ENCODE measurements around the gene CACNB1.

The CACNB1 gene

DNA sequence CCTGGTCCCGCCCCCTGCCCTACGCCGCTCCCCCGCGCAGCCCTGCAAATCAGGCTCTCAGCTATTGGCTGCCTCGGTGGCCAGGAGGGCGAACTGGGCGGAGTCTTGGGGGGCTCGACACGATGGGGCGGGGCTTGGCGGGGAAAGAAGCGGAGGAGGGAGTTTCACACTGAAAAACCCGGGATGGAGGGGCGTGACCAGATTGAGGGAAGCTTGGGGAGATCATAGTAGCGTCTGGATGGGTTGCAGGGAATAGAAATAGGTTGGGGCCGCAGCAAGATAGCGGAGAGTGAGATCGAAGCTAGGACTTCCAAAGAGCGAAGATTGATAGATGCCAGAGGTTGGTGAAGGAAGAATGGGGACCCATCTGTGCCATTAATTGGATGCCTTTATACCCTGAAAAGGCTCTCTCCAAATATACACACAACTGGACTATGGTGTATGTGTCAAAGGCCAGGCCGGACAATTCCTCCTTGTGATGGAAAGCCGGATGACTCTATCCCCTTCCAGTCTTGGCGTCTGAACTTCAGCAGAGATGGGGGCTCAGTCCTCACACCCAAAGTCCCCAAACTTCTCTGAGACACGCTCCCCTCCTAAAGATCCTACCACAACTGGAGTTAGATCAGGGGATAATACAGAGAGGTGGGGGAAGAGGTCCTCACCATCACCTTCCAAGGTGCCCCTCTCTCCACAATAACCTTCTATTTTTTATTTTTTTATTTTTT is 28.7 kb upstream of the CACNB1 start:
- DNase-seq (ENCODE audit: low read depth in 2 of 3, low spot score in 2 of 3): peak in 1 of 3 experiments; percentile 31

DNA sequence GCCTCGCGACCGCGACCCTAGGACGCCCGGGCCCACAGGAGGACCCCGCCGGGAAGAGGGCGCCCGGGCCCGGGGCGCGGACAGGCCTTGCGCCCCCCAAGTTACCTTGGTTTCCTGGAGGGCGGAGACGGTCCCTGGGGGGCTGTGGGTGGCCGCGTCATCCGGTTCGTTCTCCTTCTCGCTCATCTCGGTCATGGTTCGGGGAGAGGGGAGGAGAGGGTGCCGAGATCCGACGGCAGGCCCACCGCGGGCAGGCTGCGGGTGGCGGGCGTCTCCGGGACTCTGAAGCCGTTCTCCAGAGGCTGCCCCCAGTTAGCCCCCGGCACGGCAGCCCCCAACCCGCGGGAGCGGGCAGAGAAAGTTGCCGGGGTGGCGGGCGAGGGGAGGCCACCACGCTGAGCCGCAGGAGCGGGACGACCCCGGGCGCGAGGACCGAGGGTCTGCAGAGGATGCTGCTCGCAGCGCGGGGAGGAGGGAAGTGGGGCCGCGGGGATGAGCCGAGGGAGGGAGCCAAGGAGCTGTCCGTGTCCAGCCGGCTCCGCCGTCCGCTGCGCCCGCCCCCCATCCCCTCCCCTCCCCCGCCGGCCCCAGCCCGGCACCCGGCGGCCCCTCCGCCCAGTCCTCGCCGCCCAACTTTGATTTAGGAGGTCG is 28.0 kb upstream of the CACNB1 start, which contains the start of gene STAC2:
Gene STAC2, minus strand, starts transcription at position 638 of the 651 bp plus-strand sequence. Its CDS starts 443 bp downstream, at position 195.
- DNase-seq (ENCODE audit: low read depth in 2 of 3, low spot score in 2 of 3): no peak

DNA sequence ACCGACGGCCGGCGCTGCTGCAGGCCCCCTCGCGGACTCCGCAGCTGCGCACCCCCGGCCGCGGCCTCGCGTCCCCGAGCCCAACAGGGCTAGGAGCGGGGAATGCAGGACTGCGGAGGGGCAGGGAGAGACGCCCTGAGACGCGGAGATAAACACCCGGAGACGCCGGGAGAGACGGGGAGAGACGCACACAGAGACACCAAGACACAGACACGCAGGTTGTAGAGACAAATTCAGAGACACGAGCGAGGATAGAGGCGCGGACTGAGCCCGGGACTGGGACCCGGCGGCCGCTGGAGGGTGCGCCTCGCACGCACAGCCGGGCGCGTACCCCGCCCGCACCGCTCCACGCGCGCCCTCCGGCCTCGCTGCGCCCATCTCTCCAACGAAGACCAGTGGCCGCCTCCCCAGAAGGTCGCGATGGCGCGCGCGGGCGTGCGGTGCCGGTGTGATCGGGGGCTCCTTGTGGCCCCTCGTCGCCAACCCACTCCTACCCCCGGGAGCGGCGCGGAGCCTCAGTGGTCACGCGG is 27.4 kb upstream of the CACNB1 start:
- no peak for DNase-seq (ENCODE audit: low read depth in 2 of 3, low spot score in 2 of 3)

DNA sequence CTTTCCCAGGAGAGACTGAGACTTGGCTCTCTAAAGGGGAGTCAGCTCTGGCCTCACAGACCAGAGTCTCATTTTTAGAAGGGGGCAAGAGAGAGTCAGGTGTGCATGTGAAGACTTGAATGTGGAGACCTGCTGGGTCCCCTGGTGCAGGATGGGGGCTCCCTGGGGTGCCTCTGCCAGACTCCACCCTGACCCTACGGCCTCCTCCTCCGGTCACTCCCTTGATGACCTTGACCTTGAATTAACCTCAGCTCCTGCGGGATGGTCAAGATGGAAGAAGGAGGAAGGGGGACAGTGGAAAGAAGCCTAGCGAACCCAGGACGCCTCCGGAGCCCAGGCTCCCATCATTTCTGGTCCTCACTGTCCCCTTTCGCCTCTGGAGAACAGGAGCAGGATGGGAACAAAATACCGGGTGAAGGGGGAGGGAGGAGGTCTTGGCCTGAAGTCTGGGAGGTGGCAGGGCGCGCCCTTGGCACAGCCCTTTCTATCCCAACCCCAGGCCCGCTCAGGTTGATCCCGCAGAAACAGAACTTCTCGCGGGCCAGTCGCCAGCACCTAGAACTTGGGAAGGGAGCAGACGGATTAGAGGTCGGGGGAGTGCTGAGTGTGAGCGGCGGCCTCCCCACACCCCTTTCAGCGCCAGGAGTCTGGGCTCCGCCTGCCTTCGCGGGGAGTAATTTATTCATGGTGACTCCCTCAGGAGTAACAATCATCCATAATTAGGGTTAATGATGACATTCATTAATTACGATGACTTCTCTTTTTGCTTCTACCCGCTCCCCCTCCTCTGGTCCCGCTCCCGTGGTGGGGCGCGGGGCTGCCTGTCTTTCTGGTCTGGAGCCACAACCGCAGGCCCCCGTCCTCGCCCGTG is 26.7 kb upstream of the CACNB1 start:
- no peak for DNase-seq (ENCODE audit: low read depth in 2 of 3, low spot score in 2 of 3)

DNA sequence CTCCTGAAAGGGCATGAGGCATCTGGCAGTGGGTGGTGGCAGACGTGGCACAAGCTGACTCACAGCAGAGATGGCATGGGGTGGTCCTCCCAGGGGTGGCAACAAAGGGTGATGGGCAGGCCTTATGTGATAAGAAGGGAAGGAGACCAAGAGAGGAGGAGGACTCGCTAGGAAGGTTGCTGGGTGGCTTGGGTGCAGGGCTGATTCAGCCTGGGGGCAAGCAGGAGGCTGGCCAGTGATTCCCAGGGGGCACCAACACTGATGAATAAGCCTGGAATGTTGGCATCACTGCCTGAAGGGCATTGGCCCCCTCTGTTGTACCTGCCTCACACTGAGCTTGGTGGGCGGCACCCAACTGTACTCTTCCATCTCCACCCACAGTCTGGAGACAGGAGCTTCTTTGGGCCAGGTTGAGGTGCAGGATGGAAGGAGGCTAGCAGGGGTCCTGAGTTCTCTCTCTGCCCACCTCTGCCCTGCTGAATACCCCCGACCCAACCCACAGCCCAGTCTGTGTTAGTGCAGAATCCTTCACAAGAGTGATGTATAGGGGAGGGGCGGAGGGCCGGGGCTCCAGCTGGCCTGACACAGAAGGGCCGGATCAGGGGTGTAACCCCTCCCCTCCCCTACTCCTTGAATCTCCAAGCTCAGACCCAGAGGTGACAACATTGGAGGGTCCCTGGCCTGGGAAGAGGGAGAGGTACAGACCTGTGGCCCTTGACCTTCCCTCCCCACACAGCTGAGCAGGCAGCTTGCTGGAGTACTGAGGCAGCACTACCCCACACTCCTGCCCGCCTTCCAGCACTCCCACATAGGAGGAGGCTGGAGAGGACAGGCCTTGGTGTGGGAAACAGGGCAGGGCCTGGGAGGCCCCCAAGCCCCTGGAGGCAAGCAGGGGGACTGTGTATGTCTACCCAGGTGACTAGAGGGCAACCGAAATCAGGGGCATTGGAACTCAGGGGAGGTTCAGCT is 25.7 kb upstream of the CACNB1 start:
- no peak for DNase-seq (ENCODE audit: low read depth in 2 of 3, low spot score in 2 of 3)

DNA sequence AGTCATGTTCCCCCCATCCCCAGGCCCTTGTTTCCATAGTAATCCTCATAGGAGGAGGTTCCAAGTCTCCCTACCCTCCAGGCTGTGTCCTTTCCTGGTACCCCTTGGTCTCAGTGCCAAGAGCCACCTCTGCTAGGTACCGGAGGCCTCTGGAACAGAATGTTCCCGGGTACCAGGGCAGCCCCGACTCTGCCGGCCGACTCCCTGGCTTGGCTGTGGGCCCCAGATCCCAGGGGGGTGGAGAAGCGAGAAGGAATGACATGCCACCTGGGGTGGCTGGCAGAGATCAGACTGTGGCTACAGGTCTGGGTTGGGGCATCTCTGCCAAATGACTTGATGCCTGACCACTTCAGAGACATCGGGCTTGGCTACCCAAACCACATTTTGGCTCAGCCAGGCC is 24.7 kb upstream of the CACNB1 start:
- DNase-seq (ENCODE audit: low read depth in 2 of 3, low spot score in 2 of 3): no peak

DNA sequence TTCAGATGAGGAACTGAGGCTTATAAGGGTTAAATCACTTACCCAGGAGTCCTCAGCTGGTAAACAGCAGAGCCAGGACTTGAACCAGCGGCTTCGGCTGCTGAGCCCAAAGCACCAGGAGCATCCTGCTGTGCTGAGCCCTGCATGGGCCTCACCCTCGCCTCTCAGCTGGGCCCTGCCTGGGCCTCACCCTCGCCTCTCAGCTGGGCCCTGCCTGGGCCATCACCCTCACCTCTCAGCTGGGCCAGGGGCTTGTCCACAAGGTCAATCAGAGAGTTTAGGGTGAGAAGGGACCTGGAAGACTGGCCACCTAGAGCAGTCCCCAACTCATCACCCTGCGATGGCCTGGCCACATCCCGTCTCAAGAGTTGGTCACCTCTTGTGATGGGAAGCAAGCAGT is 24.1 kb upstream of the CACNB1 start:
- no peak for DNase-seq (ENCODE audit: low read depth in 2 of 3, low spot score in 2 of 3)

DNA sequence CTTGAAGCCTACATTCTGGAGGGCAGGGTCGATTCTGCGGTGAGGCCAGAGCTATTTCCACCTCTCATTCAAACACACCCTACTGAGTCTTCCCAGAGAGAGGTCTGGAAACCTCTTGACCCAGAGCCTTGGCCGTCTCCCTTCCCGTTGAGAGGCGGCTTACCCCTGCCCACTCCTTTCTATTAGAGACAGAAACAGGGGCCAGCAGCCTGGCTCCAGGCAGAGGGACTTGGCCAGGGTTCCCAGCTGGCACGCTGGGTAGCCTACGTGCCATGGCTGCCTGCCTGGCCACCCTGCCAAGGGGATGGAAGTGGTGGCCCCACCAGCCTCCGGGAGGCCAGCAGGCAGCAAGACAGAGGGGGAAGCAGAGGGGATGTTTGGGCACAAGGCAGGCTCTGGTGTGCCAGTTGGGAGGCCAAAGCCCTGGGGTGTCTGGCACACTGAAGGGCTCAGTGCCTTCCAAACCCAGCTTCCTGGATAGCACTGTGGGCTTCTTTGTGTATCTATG is 22.2 kb upstream of the CACNB1 start:
- DNase-seq (ENCODE audit: low read depth in 2 of 3, low spot score in 2 of 3): no peak

DNA sequence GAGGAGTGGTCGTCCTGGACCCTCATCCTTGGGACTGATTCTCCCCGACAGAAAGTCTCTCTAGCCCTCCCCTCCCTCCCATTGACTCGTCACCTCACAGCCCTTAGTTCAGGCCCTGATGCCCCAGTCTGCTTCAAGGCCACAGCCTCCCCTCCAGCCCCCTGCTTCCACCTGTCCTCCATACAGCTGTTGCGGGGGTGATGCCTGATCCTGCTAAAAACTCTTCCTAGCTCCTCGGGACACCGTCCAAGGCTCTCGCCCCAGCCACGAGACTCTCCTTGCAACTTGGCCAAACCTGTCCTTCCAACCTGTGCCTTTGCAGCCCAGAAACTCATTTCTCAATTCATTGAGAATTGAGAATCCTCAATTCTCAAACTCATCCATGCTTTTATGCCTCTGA is 21.4 kb upstream of the CACNB1 start:
- DNase-seq (ENCODE audit: low read depth in 2 of 3, low spot score in 2 of 3): no peak

DNA sequence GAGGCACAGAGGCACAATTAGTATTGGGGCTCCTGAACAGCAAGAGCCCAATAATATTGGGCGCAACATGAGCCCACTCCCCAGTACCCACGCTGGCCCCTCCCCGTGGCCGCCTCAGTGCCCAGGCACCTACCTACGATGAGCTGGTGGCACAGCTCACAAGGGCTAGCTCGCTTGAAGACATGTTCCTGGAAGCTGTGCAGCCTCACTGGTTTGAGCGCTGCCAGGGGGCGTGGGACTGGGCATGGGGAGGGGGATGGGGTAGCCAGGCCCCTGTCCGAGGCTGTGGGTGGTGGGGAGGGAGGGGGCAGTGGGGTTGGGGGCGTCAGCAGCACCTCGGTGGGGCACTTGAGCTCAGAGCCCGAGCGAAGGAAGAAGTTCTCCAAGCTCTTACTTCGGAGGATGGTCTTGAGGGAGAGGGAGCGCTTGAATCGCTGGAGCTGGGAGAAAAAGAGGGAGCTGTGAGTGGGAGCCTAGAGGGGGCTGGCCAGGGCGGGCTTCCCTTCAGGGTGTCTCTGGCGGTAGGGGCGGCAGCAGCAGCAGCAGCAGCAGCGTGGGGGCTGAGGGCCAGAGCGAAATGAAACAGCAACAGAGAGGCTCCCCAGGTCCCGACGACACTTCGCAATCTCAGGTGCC is 20.4 kb upstream of the CACNB1 start:
- no peak for DNase-seq (ENCODE audit: low read depth in 2 of 3, low spot score in 2 of 3)

DNA sequence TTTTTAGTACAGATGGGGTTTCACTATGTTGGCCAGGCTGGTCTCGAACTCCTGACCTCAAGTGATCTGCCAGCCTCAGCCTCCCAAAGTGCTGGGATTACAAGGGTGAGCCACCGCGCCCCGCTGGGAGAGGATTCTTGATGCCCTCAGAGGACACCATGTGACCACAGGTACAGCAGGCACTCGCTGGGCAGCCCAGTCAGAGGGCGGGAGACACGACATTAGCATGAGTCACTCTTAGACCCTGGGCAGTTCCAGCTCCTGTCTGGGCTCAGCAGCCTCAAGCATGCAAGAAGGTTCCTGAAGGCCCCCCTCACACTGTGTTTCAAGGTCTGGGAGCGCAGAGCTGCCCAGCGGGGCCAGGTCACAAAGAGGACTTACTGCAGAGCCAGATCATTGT is 16.4 kb upstream of the CACNB1 start:
- no peak for DNase-seq (ENCODE audit: low read depth in 2 of 3, low spot score in 2 of 3)

DNA sequence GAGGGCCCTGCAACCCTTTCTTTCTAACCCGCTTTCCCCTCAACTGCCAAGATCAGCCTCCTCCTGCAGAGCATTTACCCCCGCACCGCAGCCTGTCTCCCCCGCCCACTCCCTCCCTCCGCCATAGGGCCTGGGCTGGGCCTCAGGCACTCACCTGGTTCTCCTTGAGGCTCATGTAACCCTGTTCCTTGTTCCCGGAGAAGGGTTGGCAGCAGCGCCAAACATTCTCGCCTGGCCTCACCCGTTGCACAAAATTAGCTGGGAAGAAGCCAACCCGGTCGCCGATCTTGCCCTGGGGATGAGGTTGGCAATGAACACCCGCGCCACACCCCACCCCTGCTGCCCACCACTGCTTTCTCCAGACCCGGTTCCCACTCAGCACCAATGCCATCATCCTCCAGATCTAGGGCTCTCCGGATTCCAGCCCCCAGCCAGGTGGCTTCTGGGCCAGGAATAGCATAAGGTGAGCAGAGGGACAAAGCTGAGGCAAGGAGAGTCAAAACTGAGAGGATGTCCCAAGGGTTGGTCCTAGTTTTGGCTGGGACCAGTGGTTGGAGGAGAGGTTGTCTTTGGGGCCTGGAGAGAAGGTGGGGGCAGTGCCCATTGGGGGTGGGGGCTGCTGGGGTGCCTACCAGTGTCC is 15.5 kb upstream of the CACNB1 start:
- no peak for DNase-seq (ENCODE audit: low read depth in 2 of 3, low spot score in 2 of 3)

DNA sequence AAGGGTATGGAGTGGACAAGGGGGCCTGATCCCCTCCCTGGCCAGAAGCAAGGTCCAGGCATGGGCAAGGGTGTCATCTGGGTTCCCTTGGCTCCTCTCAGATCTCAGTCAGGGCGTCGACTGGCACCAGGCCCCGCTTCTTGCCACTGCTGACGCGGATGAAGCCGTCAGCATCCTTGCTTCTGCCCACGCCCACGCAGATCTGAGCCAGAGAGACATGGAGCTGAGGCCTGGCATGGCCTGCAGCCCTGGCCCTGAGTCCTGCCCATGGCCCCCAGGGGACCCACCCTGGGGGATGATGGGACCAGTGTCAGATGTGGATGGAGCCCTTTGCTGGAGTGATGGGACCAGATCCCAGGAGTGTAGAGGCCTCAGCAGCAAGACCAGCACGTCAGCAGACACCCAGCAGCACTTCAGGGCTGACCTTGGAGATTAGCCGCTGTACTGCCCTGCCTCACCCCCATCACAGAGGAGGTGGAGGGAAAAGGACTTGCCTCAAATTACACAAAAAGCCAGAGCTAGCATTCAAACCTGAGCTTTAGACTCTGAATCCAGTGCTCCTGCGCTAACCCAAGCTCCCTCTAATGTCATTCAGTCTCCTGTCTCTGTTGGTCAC is 14.8 kb upstream of the CACNB1 start:
- no peak for DNase-seq (ENCODE audit: low read depth in 2 of 3, low spot score in 2 of 3)

DNA sequence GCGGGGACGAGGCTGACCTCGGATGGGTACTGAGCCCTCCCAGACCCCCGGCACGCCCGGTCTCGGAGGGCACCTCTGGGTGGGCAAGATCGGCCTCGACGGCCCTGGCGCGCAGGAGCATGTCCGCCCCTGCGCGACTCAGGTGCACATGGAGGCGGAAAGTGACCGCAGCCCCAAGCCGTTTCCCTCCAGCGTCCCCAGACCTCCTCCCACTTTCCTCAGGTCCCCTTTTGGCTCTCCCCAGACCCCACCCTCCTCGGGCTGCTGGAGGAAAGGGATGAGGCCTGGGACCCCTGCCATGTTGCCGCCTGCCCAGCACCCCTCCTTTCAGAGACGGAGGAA is 12.6 kb upstream of the CACNB1 start:
- DNase-seq (ENCODE audit: low read depth in 2 of 3, low spot score in 2 of 3): no peak

DNA sequence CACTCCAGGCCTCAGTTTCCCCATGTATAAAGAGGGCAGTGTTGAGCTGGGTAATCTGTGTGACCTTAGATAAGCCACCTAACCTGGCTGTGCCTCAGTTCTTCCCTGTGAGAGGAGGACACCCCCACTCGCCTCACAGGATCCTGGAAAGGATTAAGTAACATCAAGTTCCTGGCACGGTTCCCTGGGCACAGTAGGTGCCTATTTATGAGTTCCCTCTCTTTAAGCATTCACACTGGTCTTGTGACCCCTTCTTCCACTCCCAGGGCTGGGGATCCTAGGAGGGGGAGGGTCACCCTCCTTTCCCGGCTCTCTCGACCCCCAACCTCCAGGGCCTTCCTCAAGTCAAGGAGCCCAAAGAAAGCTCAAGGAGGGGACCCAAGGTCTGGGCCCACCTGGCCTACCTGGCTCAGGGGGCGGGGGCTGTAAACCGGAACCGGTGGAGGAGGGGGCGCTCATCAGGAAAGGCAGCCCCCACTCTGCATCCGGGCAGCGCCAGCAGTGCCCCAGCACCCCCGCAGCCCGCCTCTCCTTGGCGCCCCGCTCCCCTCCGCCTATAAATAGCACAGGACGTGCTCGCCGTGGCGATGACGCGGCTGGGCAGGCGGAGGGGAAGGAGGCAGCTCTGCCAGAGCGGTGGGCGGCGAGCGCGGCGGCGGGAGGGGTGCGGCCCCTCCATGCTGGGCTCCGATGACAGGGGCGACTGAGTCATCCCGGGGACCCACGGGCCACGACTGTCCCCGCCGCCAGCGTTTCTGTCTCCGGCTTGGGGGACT is 12.0 kb upstream of the CACNB1 start:
- peak in 2 of 3 experiments; percentile 38 to 51 for DNase-seq (ENCODE audit: low read depth in 2 of 3, low spot score in 2 of 3)

DNA sequence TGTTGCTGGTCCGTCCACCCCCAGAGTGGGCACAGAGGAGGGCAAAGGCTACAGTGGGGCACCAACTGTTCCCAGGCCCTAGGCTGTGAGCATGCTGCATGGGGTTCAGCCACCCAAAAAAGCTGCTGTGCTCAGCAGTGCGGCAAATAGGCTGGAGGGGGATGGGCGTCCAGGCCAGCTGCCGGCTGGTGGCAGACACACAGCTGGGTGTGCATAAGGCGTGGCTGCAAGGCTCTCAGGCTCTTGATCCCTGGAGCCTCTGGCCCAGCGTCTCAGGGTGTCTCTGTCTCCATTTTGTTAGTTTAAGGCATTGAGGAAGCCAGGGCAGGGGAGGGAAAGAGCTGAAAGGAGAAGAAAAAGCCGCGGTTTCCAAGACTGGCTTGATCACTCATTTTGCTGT is 11.4 kb upstream of the CACNB1 start:
- DNase-seq (ENCODE audit: low read depth in 2 of 3, low spot score in 2 of 3): no peak

DNA sequence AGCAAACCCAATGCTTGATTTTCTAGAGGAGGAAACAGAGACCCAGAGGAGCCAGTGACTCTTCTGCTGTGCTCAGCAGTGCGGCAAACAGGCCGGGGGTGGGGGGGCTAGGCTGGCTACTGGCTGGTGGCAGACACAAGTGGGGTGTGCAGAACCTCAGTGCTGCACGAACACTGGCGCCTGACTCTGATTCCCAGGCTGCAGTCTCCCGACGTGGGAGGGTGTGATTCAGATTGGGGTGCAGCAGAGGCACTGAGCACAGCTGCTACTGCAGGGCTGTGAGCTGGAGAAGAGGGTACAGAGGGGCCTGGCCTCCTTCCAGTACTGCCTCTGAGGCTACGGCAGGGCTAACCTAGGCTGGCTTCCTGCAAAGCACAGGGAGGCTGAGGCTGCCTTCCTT is 10.7 kb upstream of the CACNB1 start:
- DNase-seq (ENCODE audit: low read depth in 2 of 3, low spot score in 2 of 3): no peak

DNA sequence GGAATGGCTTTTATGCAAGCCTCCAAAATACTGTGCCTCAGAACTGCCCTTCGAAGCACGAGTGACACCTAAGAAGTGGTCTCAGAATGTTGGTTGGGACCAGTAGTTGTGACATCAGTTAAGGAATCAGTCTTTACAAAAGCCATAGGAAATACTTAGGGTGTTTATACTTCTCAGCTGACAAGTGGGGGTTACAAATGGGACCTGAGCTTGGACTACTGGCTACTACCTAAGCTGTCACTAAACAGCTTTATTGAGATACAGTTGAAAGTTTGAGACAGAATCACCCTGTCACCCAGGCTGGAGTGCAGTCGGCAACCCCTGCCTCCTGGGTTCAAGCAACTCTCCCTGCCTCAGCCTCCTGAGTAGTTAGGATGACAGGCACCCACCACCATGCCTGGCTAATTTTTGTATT is 7.7 kb upstream of the CACNB1 start:
- DNase-seq (ENCODE audit: low read depth in 2 of 3, low spot score in 2 of 3): no peak
